NCI-H2081 (cell line): ENCODE measurements around the gene ITGB6.
"Not testable (repeated sequence)": the region's sequence is repeated elsewhere in the genome, so short reads cannot be mapped to it uniquely, and the experiment has no call there.

ENCODE experiments used
- DNase-seq, 2 experiments: peaks; one replicate each; lab custom pipeline; 2025; lab: John Stamatoyannopoulos, UW

The ITGB6 gene

DNA sequence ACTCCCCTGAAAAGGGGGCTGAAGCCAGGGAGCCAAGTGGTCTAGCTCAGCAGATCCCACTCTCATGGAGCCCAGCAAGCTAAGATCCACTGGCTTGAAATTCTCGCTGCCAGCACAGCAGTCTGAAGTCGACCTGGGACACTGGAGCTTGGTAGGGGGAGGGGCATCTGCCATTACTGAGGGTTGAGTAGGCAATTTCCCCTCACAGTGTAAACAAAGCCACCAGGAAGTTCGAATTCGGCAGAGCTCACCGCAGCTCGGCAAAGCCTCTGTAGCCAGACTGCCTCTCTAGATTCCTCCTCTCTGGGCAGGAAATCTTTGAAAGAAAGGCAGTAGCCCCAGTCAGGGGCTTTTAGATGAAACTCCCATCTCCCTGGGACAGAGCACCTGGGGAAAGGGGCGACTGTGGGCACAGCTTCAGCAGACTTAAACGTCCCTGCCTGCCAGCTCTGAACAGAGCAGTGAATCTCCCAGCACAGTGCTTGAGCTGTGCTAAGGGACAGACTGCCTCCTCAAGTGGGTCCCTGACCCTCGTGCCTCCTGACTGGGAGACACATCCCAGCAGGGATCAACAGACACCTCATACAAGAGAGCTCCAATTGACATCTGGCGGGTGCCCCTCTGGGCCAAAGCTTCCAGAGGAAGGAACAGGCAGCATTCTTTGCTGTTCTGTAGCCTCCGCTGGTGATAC is 18.8 kb downstream of the ITGB6 start:
- DNase-seq = not testable (repeated sequence)

DNA sequence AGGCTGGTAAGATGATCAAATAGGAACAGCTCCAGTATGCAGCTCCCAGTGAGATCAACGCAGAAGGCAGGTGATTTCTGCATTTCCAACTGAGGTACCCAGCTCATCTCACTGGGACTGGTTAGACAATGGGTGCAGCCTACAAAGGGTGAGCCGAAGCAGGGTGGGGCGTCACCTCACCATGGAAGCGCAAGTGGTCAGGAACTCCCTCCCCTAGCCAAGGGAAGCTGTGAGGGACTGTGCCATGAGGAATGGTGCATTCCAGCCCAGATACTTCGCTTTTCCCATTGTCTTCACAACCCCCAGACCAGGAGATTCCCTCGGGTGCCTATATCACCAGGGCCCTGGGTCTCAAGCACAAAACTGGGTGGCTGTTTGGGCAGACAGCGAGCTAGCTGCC is 19.4 kb downstream of the ITGB6 start:
- not testable (repeated sequence) for DNase-seq

DNA sequence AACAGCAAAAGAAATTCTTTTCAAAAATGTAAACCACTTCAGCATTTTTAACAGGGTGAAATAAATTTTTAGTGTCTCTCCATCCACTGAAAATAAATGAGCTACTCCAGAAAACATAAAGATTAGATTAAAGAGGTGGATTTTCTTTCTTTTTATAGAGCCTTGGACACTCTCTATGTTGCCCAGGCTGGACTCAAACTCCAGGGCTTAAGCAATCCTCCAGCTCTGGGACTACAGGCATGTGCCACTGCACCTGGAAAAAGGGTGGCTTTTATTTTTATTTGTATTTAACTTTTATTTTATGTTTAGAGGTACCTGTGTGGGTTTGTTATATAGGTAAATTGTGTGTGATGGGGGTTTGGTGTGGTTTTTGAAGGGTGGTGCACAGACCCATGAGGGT is 19.9 kb downstream of the ITGB6 start:
- no peak for DNase-seq

GRCh38 chr2:160175169-160176134 is 24.6 kb downstream of the ITGB6 start:
- DNase-seq = no peak

DNA sequence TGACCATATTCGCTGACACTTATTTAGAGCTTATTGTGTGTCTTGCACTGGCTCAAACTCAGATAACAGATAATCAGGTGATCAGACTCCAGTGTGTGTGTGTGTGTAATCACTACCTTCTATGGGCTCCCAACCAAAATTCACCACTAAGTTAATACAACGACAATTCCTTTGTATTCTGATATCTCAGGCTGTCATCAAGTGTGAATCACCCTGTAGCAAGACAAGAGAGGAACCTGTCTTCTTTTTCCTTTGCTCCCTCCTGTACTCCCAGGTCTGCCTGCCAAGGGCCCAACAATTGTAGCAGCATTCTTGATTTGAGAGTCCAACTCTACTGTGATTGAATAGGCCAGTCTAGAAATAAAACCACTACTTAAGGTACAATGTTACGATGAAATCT is 25.8 kb downstream of the ITGB6 start:
- no peak for DNase-seq

- DNase-seq = no peak
Measured at GRCh38 chr2:160169988-160170387, 30.1 kb downstream of the ITGB6 start.

- no peak for DNase-seq
Measured at GRCh38 chr2:160169471-160169870, 30.6 kb downstream of the ITGB6 start.

DNA sequence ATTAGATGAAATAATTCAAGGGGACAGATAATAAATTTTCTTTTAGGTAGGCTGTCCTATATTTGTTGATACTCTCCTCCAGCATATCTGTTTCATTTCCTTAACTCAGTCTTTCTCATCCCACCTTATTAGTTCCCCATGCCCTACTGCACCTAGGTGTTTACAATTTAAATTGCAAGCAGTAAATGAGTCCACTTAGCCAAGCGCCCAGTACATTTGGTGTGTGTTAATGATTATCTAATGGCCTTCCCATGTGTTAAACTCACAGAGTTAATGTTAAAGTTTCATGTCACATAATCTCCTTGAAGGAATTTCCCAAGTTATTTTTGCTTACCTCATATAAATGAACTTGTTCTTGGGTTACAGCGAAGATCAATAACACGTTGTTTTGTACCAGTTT is 31.2 kb downstream of the ITGB6 start:
- DNase-seq = no peak

DNA sequence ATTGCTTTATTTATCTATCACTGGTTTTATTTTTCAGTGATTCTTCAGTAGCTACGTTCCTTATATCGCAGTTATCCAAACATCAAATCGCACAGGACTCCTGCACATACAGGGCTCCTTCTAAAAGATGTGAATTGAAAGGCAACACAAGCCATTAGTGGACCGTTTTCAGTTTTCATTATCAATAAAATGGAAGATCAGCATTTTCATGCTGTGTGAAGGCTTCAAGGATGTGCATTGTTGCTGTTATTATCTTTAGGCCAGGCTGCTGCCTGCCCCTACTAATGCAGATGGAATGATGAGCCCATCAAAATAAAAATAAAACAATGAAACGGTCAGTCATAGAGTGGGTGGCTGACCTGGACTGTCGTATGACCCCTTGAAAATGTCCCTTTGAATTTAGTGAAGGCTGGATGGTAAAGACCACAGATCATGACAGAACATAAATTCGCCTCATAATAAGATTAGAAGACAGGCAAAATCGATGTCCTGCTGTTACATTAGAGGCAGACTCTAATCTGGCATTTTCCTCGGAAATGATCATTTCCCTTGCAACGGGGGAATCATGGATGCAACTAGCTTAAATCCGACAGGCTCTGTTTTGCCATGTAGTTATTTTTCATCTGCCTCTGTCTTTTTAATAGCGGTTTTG is 32.9 kb downstream of the ITGB6 start:
- DNase-seq = no peak

DNA sequence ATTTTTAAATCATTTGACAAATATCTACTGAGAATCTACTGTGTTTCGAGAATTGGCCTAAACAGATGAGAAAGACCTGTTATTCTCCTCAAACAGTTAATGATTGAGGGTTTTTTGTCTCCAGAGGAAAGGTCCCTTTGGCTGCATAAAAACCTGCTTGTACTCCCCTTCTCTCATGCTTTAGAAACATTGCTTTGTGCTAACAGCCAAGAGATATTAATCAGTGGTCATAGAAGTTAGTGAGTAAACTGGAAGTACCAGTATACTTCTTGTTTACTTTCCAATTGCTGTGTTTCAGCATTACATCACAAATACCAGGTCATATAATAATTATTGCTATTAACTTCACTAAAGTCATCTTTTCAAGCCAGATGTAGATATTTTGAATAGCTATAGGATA is 34.1 kb downstream of the ITGB6 start:
- no peak for DNase-seq

DNA sequence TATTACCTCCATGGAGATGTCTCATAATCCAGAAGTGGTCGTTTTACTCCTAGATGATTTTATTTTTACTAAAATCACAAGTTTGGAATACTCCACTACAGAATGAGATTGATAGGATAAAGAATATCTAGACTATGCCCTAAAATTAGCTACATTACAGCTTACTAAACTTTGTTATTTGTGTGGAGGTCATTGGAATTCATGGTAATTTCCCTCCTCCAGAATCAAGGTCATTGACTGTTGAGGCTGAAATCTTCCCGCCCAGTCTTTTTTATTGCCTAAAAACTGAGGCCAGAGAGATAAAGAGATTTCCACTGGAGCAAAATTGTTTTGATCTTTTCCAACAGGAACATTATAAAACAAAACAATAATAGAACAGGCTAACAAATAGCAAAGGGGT is 35.0 kb downstream of the ITGB6 start:
- DNase-seq = no peak

- DNase-seq = no peak
Measured at GRCh38 chr2:160157861-160158829, 41.9 kb downstream of the ITGB6 start.

DNA sequence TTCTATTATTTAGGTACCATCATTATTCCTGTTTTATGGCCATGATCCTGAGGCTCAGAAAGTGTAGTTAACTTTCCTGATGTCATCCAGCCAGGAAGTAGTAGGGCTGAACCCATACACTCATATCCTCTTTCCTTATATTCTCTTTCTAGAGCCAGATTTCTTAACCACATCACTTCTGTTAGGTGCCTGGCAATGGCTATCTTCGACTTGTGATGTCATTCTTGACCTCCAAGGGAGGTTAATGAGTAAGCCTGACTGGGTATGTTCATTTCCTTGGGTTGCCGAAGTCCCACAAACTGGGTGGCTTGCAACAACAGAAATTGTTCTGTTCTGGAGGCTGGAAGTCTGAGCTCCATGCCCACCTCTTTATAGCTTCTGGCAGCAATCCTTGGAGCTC is 43.4 kb downstream of the ITGB6 start:
- DNase-seq = no peak

- no peak for DNase-seq
Measured at GRCh38 chr2:160156100-160156499, 44.0 kb downstream of the ITGB6 start.

DNA sequence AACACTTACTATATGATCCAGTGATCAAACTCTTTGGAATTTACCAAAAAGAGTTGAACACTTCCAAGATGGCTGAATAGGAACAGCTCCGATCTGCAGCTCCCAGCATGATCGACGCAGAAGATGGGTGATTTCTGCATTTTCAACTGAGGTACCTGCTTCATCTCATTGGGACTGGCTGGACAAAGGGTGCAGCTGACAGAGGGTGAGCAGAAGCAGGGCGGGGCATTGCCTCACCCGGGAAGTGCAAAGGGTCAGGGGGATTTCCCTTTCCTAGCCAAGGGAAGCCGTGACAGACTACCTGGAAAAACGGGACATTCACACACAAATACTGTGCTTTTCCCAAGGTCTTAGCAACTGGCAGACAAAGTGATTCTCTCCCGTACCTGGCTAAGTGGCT is 51.7 kb downstream of the ITGB6 start:
- not testable (repeated sequence) for DNase-seq

- no peak for DNase-seq
Measured at GRCh38 chr2:160145471-160145870, 54.6 kb downstream of the ITGB6 start.

DNA sequence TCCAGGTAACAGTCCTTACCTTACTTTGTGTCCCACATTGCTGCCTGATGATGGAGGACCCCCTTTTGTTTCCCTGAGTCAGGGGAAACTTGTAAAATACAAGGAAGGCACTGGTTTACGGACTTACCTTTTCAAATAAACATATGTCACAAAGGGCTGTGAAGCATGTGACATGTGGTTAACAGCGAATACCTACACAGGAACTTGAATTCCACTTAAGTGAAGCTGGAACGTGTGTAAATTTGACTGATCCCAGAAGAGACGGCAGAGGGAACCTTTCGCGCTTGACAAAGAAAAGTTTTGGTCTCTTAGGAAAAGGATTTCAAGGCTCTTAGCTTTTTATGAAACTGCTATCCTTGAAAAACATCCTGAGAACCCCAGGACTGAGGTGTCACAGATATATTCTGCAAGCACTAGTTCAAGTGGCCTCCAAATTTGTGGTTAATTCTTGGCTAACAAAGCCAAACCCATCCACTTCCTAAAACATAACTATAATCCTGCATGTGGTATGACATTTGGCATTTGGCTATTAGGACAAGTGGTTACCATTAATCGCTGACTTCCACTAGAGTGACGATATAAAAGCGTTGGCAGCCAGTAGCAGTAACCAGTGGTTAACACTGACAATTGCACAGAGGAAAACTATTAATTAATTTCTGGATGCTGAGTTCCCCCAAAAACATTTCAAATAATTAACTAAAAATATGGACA is 55.6 kb downstream of the ITGB6 start:
- no peak for DNase-seq

GRCh38 chr2:160142472-160142871 is 57.6 kb downstream of the ITGB6 start:
- no peak for DNase-seq

DNA sequence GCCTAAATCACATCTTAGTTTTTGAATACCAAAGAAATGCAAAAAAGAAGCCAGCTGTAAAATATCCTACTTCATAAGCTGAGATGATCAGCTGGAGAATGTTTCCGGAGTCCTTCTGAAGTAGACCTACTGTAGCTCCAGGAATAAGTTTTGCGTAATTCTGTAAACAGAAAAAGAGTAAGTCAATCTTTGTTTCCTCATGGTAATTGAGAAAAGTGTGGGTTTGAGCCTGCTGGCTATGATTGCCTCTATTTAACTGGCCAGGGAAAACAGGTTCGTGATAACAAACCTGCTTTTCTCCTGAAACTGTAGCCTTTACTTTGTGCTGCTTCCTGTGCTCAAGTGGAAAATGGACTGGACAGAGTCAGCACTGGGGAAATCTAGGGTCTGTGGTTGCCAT is 58.2 kb downstream of the ITGB6 start:
- no peak for DNase-seq

GRCh38 chr2:160141419-160141818 is 58.7 kb downstream of the ITGB6 start:
- no peak for DNase-seq

DNA sequence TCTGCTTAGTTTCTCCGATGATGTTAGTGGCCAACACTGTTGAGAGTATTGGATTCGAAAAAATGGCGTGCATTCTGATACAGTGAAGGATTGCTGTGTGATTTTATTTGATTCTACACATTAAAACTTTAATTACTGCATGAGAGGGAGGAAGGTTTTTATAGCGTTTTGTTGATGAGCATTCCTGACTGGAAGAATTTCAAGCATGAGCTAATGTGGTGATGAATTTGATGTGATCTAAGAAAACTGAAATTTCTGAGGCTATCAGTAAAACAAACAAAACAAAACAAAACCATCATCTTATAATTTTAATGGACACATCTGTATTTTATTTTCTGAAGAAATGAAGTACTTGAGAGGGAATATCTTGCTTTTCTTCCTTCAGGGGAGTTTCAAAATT is 59.6 kb downstream of the ITGB6 start:
- DNase-seq = no peak
